ENCODE measurements around the gene NUTM2D.
"Not testable (repeated sequence)": the region's sequence is repeated elsewhere in the genome, so short reads cannot be mapped to it uniquely, and the experiment has no call there.

NUTM2D gene

GRCh38 chr10:87357444-87357843 is at the start of gene NUTM2D:
Gene NUTM2D (plus strand): TSS chr10:87357744. CDS start chr10:87358266, 522 bp downstream.
- DNase-seq (ENCODE audit: low read depth): not testable (repeated sequence)

DNA sequence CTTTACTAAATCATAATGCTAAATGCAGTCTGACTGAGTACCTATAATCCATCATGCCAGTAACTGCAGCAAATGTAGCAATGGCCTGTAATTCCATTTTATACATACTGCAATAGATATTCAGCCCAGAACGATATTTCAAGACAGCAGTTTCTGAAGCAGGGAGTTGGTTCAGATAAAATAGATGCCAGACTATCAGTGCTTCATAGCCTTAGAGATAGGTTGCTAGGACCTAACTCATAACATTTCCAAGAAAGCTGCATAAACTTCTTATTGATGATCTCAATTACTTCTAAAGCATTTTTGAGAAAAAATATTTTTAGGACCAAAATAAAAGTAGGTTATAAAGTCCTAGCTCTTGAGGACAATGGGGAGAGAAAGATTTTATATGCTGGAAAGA is 48.8 kb upstream of the NUTM2D start:
- not testable (repeated sequence) for DNase-seq (ENCODE audit: low read depth)

DNA sequence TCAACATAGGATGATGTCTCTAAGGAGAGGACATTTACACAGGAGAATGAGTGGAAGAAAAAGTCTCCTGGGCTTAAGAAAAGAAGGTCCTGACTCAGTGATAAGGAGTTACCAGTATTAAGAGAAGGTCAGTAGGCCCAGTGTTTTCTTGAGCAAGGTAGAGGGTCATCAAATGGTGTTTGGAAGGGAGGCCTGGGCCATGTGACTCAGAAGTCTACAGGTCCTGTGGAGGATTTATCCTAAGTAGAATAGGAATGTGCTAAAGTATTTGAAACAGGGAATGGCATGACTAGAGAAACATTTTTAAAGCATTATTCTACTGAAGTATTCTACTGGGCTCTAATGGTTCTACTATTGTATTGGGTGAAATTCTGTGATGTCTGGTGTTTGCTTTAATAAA is 47.9 kb upstream of the NUTM2D start:
- not testable (repeated sequence) for DNase-seq (ENCODE audit: low read depth)

GRCh38 chr10:87311521-87311920 is 46.0 kb upstream of the NUTM2D start:
- DNase-seq (ENCODE audit: low read depth): not testable (repeated sequence)

GRCh38 chr10:87313649-87314359 is 43.7 kb upstream of the NUTM2D start:
- not testable (repeated sequence) for DNase-seq (ENCODE audit: low read depth)

- not testable (repeated sequence) for DNase-seq (ENCODE audit: low read depth)
These were observed 43.1 kb upstream of the NUTM2D start for GRCh38 chr10:87314360-87314973.

DNA sequence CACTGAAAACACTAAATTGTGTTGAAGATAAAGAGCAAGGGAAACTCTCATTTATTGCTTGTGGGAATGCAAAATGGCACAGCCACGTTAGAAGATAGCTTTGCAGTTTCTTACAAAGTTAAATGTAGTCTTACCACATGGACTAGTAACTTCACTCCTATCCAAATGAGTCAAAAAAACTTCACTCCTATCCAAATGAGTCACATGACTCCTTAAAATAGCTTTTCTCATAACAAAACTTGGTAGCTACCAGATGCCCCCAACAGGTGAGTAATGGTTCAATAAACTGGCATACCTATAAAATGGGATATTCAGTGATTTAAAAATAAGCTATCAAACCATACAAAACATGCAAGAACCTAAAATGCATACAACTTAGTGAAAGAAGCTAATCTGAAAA is 36.0 kb upstream of the NUTM2D start:
- DNase-seq (ENCODE audit: low read depth): not testable (repeated sequence)

DNA sequence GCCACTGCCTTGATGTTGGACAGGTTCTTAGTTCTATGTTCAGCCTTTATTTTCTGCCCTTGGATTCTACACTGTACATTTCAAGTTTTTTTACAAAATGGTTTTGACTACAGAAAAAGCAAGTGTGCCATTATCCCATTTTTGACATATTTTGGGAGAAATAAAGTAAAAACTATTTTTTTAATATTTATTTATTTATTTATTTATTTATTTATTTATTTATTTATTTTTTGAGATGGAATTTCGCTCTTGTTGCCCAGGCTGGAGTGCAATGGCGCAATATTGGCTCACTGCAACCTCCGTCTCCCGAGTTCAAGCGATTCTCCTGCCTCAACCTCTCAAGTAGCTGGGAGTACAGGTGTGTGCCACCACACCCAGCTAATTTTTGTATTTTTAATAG is 33.0 kb upstream of the NUTM2D start:
- DNase-seq (ENCODE audit: low read depth): not testable (repeated sequence)

DNA sequence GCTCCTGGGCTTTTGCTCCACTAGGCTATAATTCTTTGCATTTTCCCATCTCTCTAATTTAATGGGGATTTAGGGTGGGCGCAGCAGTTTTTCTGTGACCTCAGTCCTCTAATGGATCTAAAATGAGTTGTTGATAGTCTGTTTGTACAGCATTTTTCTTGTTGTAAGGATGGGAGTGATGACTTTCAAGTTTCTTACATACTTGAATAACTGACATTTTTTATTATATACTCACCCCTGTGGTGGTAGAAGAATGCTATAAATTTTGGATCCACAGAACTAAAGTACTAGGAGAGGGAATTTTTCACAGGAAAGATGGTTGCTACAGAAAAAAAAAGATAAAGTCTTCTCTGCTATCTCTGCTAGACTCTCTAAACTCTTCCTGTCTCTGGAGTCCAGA is 29.6 kb upstream of the NUTM2D start:
- DNase-seq (ENCODE audit: low read depth): peak; percentile 79

GRCh38 chr10:87329131-87329530 is 28.4 kb upstream of the NUTM2D start:
- DNase-seq (ENCODE audit: low read depth): not testable (repeated sequence)

DNA sequence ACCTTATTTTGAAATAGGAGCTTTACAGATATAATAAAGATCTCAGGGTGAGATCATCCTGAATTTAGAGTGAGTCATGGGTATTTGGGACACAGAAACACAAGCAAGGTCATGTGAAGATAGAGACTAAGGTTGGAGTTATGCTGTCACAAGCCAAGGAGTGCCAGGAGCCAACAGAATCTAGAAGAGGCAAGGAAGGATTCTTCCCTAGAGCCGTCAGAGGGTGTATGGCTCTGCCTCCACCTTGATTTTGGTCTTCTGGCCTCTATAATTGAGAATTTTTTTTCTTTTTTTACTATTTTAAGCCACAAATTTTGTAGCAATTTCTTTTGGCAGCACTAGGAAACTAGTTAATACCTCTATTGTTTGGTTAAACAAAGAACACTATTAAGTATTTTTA is 24.9 kb upstream of the NUTM2D start:
- not testable (repeated sequence) for DNase-seq (ENCODE audit: low read depth)

DNA sequence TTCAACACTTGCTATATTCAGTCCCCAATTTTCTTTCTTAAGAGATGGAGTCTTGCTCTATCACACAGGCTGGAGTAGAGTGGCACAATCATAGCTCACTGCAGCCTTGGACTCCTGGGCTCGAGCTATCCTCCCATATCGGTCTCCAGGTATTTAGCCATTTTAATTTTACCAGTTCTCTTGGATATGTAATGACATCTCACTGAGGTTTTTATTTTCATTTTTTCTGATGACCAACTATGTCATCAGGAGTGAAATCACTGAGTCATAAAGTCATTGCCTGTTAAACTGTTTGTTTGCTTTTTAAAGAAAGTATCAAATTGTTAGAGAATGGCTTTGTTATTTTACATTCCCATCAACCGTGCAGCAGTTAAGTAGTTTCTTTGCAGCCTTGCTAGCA is 17.1 kb upstream of the NUTM2D start:
- DNase-seq (ENCODE audit: low read depth): peak; percentile 43

GRCh38 chr10:87341546-87342142 is 15.9 kb upstream of the NUTM2D start:
- DNase-seq (ENCODE audit: low read depth): not testable (repeated sequence)

GRCh38 chr10:87342249-87342710 is 15.3 kb upstream of the NUTM2D start:
- DNase-seq (ENCODE audit: low read depth): peak; percentile 92

DNA sequence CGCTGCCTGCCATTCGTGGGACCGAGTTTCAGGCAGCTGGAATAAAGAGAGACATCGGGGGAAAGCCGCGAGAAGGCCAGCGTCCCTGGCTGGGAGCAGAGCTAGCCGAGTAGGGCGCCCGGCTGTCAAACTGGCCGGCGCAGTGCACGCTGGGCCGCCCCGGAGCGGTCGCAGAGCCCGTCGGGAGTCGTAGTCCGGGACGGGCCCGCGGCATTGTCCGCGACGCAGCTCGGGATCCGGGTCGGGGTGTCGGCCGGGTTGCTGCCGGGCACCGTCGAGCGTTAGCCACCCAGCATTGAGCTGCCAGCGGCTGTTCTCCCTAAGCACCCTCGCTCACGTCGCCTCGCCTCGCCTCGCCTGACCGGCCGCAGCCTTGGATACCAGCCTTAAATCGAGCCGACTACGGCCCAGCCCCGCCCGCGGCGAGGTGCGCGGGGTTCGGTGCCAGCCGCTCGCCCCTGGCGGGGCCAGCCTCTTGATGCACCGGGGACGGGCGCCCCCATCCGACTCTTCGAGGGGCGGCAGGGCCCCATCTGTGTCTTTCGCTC is 14.8 kb upstream of the NUTM2D start:
- peak; percentile 76 for DNase-seq (ENCODE audit: low read depth)

- DNase-seq (ENCODE audit: low read depth): not testable (repeated sequence)
These were observed 11.8 kb upstream of the NUTM2D start for GRCh38 chr10:87345743-87346142.

DNA sequence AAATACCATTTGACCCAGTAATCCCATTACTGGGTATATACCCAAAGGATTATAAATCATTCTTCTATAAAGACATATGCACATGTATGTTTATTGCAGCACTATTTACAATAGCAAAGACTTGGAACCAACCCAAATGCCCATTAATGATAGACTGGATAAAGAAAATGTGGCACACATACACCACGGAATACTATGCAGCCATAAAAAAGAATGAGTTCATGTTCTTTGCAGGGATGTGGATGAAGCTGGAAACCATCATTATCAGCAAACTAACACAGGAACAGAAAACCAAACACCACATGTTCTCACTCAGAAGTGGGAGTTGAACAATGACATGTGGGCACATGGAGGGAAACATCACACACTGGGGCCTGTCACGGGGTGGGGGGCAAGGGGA is 7.4 kb upstream of the NUTM2D start:
- not testable (repeated sequence) for DNase-seq (ENCODE audit: low read depth)

GRCh38 chr10:87352825-87353224 is 4.7 kb upstream of the NUTM2D start:
- peak; percentile 27 for DNase-seq (ENCODE audit: low read depth)

DNA sequence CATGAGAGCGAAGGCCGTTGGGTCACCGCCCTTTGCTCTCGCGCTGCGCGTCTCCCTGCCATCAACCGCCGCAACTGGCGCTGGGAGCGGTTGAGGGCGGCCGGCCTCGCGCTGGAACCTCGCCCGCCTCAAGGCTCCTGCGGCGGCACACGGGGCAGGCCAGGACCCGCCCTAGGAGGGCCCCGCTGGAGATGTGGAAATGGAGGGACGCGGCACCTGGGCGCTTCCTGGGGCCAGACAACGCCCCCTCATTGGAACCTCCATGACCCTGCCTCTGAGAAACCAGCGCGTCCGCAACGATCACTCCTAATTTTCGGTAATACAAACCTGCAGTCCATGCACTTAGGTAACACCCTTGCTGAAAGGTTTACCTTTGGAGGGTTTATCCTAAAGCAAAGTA is 2.4 kb upstream of the NUTM2D start:
- DNase-seq (ENCODE audit: low read depth): not testable (repeated sequence)

GRCh38 chr10:87358159-87358558 is 615 bp downstream of the NUTM2D start:
- not testable (repeated sequence) for DNase-seq (ENCODE audit: low read depth)

- not testable (repeated sequence) for DNase-seq (ENCODE audit: low read depth)
These were observed 12.1 kb downstream of the NUTM2D start for GRCh38 chr10:87369514-87370112.

- DNase-seq (ENCODE audit: low read depth): peak; percentile 54
These were observed 16.5 kb downstream of the NUTM2D start for GRCh38 chr10:87374091-87374490.

Measured in EH (cell line).